ENCODE measurements around the gene PCBP3. TPM values are rescaled to one million over a fixed set of nuclear protein-coding genes. Genes with fewer than 3 reads are reported as not detected.

Gene PCBP3
- total RNA-seq, 1 donor from 2014 or later: 7.6 TPM

DNA sequence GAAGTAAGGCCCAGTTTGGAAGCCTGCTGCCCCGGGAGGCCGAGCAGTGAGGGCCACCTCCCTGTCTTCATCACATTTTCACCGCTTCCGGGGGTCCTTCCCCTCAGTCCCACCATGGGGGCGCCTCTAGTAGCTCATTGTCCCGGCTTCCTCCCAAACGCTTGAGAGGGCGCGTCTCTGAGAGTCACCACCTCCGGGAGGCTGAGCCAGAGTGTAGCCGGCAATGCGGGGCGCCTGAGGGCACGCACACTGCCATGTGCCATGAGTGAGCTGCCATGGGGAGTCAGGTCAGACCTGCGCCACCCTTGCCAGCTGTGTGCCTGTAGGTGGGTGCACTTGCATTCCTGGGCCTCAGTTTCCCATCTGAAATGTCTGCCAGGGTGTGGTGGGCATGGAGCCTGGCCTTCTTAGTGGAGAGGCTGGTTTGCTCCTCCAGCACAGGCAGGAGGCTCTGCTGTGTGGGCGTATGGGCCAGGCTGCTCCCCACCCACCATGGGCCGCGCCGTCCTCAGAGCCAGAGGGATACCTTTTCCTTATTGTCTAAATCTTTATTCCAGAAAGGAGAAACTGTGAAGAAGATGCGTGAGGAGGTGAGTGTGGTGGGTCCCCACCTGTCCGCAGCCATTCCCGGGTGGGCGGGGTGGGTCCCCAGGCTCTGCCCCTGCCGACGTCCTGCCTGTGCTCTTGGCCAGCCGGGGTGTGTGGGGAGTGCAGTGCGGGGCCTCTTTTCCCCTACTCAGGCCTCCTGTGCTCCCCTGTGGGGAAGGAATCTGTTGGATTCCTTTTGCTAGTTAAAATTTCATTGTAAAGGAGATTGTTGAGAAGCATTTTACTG is 256.7 kb downstream of the PCBP3 start:
- H3K27me3 Mint-ChIP-seq (ENCODE audit: unreplicated experiment): peaks cover 2% of the 10 kb centered on the region
- H3K4me1 Mint-ChIP-seq (ENCODE audit: unreplicated experiment): no peaks in the 10 kb centered on the region
- H3K9me3 Mint-ChIP-seq (ENCODE audit: unreplicated experiment): no peaks in the 10 kb centered on the region
- TF ChIP-seq, protein P1, sequence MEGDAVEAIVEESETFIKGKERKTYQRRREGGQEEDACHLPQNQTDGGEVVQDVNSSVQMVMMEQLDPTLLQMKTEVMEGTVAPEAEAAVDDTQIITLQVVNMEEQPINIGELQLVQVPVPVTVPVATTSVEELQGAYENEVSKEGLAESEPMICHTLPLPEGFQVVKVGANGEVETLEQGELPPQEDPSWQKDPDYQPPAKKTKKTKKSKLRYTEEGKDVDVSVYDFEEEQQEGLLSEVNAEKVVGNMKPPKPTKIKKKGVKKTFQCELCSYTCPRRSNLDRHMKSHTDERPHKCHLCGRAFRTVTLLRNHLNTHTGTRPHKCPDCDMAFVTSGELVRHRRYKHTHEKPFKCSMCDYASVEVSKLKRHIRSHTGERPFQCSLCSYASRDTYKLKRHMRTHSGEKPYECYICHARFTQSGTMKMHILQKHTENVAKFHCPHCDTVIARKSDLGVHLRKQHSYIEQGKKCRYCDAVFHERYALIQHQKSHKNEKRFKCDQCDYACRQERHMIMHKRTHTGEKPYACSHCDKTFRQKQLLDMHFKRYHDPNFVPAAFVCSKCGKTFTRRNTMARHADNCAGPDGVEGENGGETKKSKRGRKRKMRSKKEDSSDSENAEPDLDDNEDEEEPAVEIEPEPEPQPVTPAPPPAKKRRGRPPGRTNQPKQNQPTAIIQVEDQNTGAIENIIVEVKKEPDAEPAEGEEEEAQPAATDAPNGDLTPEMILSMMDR (IDR thresholded peaks at IDR 0.05): no peak
- no peaks in the 10 kb centered on the region for H3K36me3 Mint-ChIP-seq (ENCODE audit: unreplicated experiment)
- no peak for DNase-seq (ENCODE audit: extremely low spot score, unreplicated experiment)
- H3K27ac Mint-ChIP-seq (ENCODE audit: unreplicated experiment): no peak overlapping the region
- no peak overlapping the region for H3K4me3 Mint-ChIP-seq (ENCODE audit: unreplicated experiment)

DNA sequence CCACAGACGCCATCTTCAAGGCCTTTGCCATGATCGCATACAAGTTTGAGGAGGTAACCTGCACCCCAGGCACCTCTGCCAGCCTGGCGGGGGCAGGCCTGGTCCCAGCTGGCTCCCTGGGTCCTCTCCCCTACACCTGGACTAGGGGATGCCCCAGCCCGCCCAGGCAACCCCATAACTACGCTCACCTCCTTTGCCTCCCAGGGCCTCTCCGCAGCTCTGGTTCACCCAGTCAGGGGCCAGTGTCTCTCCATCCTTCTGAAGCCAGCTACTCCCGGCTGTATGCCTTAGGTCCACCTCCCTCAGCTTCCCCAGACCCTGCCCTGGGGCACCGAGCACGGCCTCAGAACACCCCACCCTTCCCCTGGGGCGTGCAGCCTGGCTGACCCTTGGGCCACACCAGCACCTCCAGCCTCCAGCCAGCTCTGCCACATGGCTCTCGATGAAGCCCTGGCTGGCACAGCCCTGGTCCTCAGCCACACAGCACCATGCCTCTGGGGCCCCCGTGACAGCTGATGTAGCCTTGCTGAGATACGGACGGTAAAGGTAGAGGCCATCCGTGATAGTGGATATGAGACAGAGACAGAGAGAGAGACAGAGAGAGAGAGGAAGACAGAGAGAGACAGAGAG is 257.7 kb downstream of the PCBP3 start:
- Mint-ChIP-seq H3K4me1 (ENCODE audit: unreplicated experiment) (no peaks in the 10 kb centered on the region), H3K9me3 (ENCODE audit: unreplicated experiment) (no peaks in the 10 kb centered on the region), H3K27ac (ENCODE audit: unreplicated experiment) (no peak overlapping the region), H3K36me3 (ENCODE audit: unreplicated experiment) (no peaks in the 10 kb centered on the region), H3K27me3 (ENCODE audit: unreplicated experiment) (peaks cover 2% of the 10 kb centered on the region), H3K4me3 (ENCODE audit: unreplicated experiment) (no peak overlapping the region)
- TF ChIP-seq, protein P1 (IDR thresholded peaks at IDR 0.05): no peak
- no peak for DNase-seq (ENCODE audit: extremely low spot score, unreplicated experiment)

DNA sequence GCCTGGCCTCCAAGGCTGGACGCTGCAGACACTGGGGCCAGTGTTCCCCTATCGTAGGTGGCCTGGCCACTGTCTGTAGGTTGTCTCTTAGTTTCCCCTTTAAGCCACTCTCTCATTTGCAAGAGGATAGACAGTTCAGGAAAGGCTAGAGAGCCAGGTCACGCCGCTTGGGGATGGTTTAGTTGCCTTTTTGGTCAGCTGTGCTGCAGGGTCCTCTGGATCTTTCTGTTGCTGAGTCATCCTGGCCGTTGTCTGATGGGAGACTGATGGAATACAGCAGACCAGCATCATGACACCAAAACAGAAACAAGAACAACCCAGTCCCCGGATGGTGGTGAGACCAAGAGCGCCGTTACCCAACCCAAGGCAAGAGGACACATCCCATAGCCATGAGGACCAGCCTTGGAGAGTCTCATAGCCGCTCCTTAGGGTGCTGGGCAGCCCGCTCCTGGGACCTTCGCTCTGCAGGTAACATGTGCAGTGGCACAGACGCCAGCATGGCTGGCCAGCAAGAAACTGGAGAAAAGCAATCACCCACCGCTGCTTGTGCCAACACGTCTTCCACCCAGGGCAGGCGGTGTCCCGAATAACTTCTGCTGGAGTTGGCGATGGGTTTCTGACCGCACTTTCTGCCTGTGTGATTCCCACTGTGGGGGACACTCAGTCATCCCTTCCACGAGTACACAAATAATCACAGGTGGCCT is 258.9 kb downstream of the PCBP3 start:
- no peaks in the 10 kb centered on the region for H3K36me3 Mint-ChIP-seq (ENCODE audit: unreplicated experiment)
- DNase-seq (ENCODE audit: extremely low spot score, unreplicated experiment): no peak
- H3K4me3 Mint-ChIP-seq (ENCODE audit: unreplicated experiment): no peak overlapping the region
- TF ChIP-seq, protein P1 (IDR thresholded peaks at IDR 0.05): no peak
- H3K9me3 Mint-ChIP-seq (ENCODE audit: unreplicated experiment): no peaks in the 10 kb centered on the region
- H3K27me3 Mint-ChIP-seq (ENCODE audit: unreplicated experiment): peaks cover 2% of the 10 kb centered on the region
- no peak overlapping the region for H3K27ac Mint-ChIP-seq (ENCODE audit: unreplicated experiment)
- H3K4me1 Mint-ChIP-seq (ENCODE audit: unreplicated experiment): no peaks in the 10 kb centered on the region

DNA sequence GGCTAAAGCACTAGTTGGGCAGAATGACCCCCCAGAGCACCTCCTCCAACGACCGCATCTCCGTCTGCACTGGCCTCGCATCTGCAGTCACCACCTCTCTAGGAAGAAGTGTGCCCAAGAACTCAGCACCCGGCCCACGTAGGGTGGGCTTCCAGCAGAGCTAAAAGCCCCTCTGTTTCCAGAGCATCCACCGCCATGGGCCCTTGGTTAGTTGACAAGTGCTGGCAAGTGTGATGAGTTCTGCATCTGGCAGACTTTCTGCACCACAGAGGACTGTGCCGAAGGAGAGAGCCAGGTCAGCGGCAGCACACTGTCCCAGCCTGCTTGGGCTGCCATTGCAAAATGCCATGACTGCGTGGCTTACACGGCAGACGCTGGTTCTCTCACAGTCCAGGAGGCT is 261.7 kb downstream of the PCBP3 start:
- no peaks in the 10 kb centered on the region for H3K36me3 Mint-ChIP-seq (ENCODE audit: unreplicated experiment)

More for the DNA sequence above, 261.7 kb downstream of the PCBP3 start:
- H3K9me3 Mint-ChIP-seq (ENCODE audit: unreplicated experiment): no peaks in the 10 kb centered on the region
- H3K27ac Mint-ChIP-seq (ENCODE audit: unreplicated experiment): no peak overlapping the region
- H3K27me3 Mint-ChIP-seq (ENCODE audit: unreplicated experiment): peaks cover 2% of the 10 kb centered on the region
- no peak overlapping the region for H3K4me3 Mint-ChIP-seq (ENCODE audit: unreplicated experiment)
- TF ChIP-seq, protein P1 (IDR thresholded peaks at IDR 0.05): no peak
- peaks cover 1% of the 10 kb centered on the region for H3K4me1 Mint-ChIP-seq (ENCODE audit: unreplicated experiment)
- DNase-seq (ENCODE audit: extremely low spot score, unreplicated experiment): no peak
